ENCODE results near the gene ATAD1. TPM values are rescaled to one million over a fixed set of nuclear protein-coding genes. Genes with fewer than 3 reads are reported as not detected.

The ATAD1 gene
- total and polyA plus RNA-seq, 2 of the 8 experiments (the other 6 are each of a cell fraction or from before 2014, with no cell fraction given): 8.9 to 35.3 TPM

GRCh38 chr10:87703771-87704170 is 114.3 kb downstream of the ATAD1 start:
- no peak overlapping the region for H3K56ac ChIP-seq (replicated peaks; ENCODE audit: insufficient read length, low read depth, low read length)
- no peak overlapping the region for H3K18ac ChIP-seq (ENCODE audit: extremely low read depth, low read length)
- no peaks in the 10 kb centered on the region for H3K27me3 ChIP-seq (replicated peaks in 1 of 4; ENCODE audit: control insufficient read depth in 3 of 4, extremely low read depth in 1 of 4, insufficient read depth in 3 of 4, low read length in 3 of 4)
- FAIRE-seq (no peak), DNase-seq (ENCODE audit: low read depth in 1 of 2, low spot score in 2 of 2) (no peak)
- no peak overlapping the region for H4K91ac ChIP-seq (replicated peaks; ENCODE audit: insufficient read length, low read length)
- ChIA-PET CTCF (ENCODE audit: partially characterized antibody) (no interaction called here), POLR2A (ENCODE audit: partially characterized antibody) (no interaction called here)
- WGBS, 2 experiments (ENCODE audit: extremely low coverage in 1 of 2, insufficient coverage in 1 of 2, insufficient read length in 1 of 2, insufficient replicate concordance in 2 of 2, low coverage in 1 of 2, low lambda C conversion rate in 2 of 2, missing lambda C conversion rate in 1 of 2): 93% methylated on average over 1 of the region's 1 CpG; no CpG with 5 or more reads in 1 of the 2 experiments
- no peaks in the 10 kb centered on the region for H3K79me1 ChIP-seq (ENCODE audit: low read depth, low read length)
- no peak overlapping the region for H3K4me3 ChIP-seq (ENCODE audit: extremely low read depth in 1 of 4, insufficient read depth in 2 of 4, low read depth in 3 of 4, low read length in 4 of 4)
- TF ChIP-seq BACH1 (IDR thresholded peaks at IDR 0.05; ENCODE audit: low read length) (no peak), CTBP2 (IDR thresholded peaks at IDR 0.05; ENCODE audit: borderline replicate concordance, insufficient read depth, insufficient read length, low read length) (no peak), CHD2 (IDR thresholded peaks at IDR 0.05; ENCODE audit: low read length) (no peak), MAFK (IDR thresholded peaks at IDR 0.05; ENCODE audit: low read depth, low read length) (no peak), JUND (IDR thresholded peaks at IDR 0.05; ENCODE audit: low read length) (no peak), SUZ12 (IDR thresholded peaks at IDR 0.05; ENCODE audit: low read length) (no peak), CREB1 (IDR thresholded peaks at IDR 0.05) (no peak), EP300 (IDR thresholded peaks at IDR 0.05; ENCODE audit: borderline replicate concordance in 1 of 2, low read depth in 2 of 2, low read length in 2 of 2) (no peak), NRF1 (IDR thresholded peaks at IDR 0.05; ENCODE audit: low read depth, low read length) (no peak), RNF2 (IDR thresholded peaks at IDR 0.05; ENCODE audit: borderline replicate concordance, low read depth, low read length, missing control alignments, poor library complexity, severe bottlenecking) (no peak), ZNF274 (IDR thresholded peaks at IDR 0.05; ENCODE audit: borderline replicate concordance, extremely low read depth, low read length) (no peak), TAF1 (IDR thresholded peaks at IDR 0.05; ENCODE audit: low read depth, low read length) (no peak), BRCA1 (IDR thresholded peaks at IDR 0.05; ENCODE audit: low read depth, low read length) (no peak), TBP (IDR thresholded peaks at IDR 0.05; ENCODE audit: low read depth, low read length) (no peak)
- H3K4me1 ChIP-seq (replicated peaks in 1 of 4; ENCODE audit: control insufficient read depth in 3 of 4, insufficient read depth in 4 of 4, low read length in 3 of 4): no peaks in the 10 kb centered on the region
- H3K79me2 ChIP-seq (ENCODE audit: control insufficient read depth in 1 of 2, insufficient read depth in 2 of 2, low read length in 2 of 2): no peaks in the 10 kb centered on the region
- no peak overlapping the region for H3K27ac ChIP-seq (ENCODE audit: low read depth, low read length)
- no peak overlapping the region for H3K14ac ChIP-seq (ENCODE audit: insufficient read length)
- H2AFZ ChIP-seq (ENCODE audit: low read length): no peak overlapping the region
- no peak overlapping the region for H2BK15ac ChIP-seq (ENCODE audit: low read length)
- no peak overlapping the region for H3K23ac ChIP-seq (ENCODE audit: insufficient read length)
- H4K5ac ChIP-seq (ENCODE audit: insufficient read length, low read depth, low read length): no peak overlapping the region
- H3K23me2 ChIP-seq (ENCODE audit: low read depth, low read length): no peaks in the 10 kb centered on the region
- H2BK12ac ChIP-seq (ENCODE audit: low read depth, low read length): no peak overlapping the region
- no peak overlapping the region for H3K4ac ChIP-seq (replicated peaks; ENCODE audit: insufficient read length, low read depth, low read length)
- no peaks in the 10 kb centered on the region for H4K20me1 ChIP-seq (replicated peaks in 1 of 2; ENCODE audit: control insufficient read depth in 1 of 2, insufficient read depth in 2 of 2, low read length in 2 of 2)
- H3K9me3 ChIP-seq (ENCODE audit: insufficient read depth in 2 of 2, low read depth in 1 of 2, low read length in 1 of 2): no peaks in the 10 kb centered on the region
- H2AK5ac ChIP-seq (ENCODE audit: low read depth, low read length): no peak overlapping the region
- no peak overlapping the region for H2BK5ac ChIP-seq (ENCODE audit: low read depth, low read length)
- H4K8ac ChIP-seq (ENCODE audit: extremely low read depth, insufficient read depth, low read length): no peak overlapping the region
- H2BK120ac ChIP-seq (replicated peaks; ENCODE audit: low read depth, low read length): no peak overlapping the region
- no peak overlapping the region for H3K9ac ChIP-seq (replicated peaks in 1 of 4; ENCODE audit: extremely low read depth in 1 of 4, low read depth in 3 of 4, low read length in 3 of 4)
- no peaks in the 10 kb centered on the region; a peak in 1 of 8 replicates for H3K36me3 ChIP-seq (ENCODE audit: control insufficient read depth in 2 of 4, insufficient read depth in 4 of 4, low read length in 3 of 4)
- no peak overlapping the region for H2BK20ac ChIP-seq (ENCODE audit: low read length)
- no peak overlapping the region for H3K4me2 ChIP-seq (ENCODE audit: insufficient read depth in 1 of 2, low read depth in 2 of 2, low read length in 2 of 2)

Data from H1 (cell line).